ENCODE measurements around the gene FAM222B.
A peak's percentile ranks its signal among the peaks of the same experiment; 100 is the strongest.

FAM222B gene

GRCh38 chr17:28774206-28774605 is 68.4 kb downstream of the FAM222B start:
- no peak for DNase-seq (ENCODE audit: low read depth in 2 of 2)

- DNase-seq (ENCODE audit: low read depth in 2 of 2) = no peak
Measured at GRCh38 chr17:28773736-28774135, 68.9 kb downstream of the FAM222B start.

GRCh38 chr17:28765038-28765437 is 77.6 kb downstream of the FAM222B start:
- DNase-seq (ENCODE audit: low read depth in 2 of 2) = no peak

GRCh38 chr17:28763804-28764266 is 78.8 kb downstream of the FAM222B start:
- peak; percentile 45 to 81 for DNase-seq (ENCODE audit: low read depth in 2 of 2)

- DNase-seq (ENCODE audit: low read depth in 2 of 2) = no peak
Measured at GRCh38 chr17:28763137-28763799, 79.3 kb downstream of the FAM222B start.

GRCh38 chr17:28760601-28761562 is 81.7 kb downstream of the FAM222B start:
- no peak for DNase-seq (ENCODE audit: low read depth in 2 of 2)

- DNase-seq (ENCODE audit: low read depth in 2 of 2) = no peak
Measured at GRCh38 chr17:28759256-28759865, 83.2 kb downstream of the FAM222B start.

GRCh38 chr17:28758411-28759121 is 84.0 kb downstream of the FAM222B start:
- no peak for DNase-seq (ENCODE audit: low read depth in 2 of 2)

- DNase-seq (ENCODE audit: low read depth in 2 of 2) = no peak
Measured at GRCh38 chr17:28756049-28756804, 86.4 kb downstream of the FAM222B start.

GRCh38 chr17:28755486-28755885 is 87.1 kb downstream of the FAM222B start:
- no peak for DNase-seq (ENCODE audit: low read depth in 2 of 2)

GRCh38 chr17:28751600-28752366 is 90.8 kb downstream of the FAM222B start:
- DNase-seq (ENCODE audit: low read depth in 2 of 2) = no peak

GRCh38 chr17:28750178-28751047 is 92.2 kb downstream of the FAM222B start:
- DNase-seq (ENCODE audit: low read depth in 2 of 2) = peak; percentile 76 to 89

GRCh38 chr17:28749516-28750177 is 92.9 kb downstream of the FAM222B start:
- DNase-seq (ENCODE audit: low read depth in 2 of 2) = no peak

- DNase-seq (ENCODE audit: low read depth in 2 of 2) = no peak
Measured at GRCh38 chr17:28748852-28749515, 93.6 kb downstream of the FAM222B start.

GRCh38 chr17:28747801-28748750 is 94.5 kb downstream of the FAM222B start:
- no peak for DNase-seq (ENCODE audit: low read depth in 2 of 2)

- no peak for DNase-seq (ENCODE audit: low read depth in 2 of 2)
Measured at GRCh38 chr17:28747051-28747691, 95.4 kb downstream of the FAM222B start.
